Measurements from ENCODE around the gene MYLIP.

MYLIP gene

DNA sequence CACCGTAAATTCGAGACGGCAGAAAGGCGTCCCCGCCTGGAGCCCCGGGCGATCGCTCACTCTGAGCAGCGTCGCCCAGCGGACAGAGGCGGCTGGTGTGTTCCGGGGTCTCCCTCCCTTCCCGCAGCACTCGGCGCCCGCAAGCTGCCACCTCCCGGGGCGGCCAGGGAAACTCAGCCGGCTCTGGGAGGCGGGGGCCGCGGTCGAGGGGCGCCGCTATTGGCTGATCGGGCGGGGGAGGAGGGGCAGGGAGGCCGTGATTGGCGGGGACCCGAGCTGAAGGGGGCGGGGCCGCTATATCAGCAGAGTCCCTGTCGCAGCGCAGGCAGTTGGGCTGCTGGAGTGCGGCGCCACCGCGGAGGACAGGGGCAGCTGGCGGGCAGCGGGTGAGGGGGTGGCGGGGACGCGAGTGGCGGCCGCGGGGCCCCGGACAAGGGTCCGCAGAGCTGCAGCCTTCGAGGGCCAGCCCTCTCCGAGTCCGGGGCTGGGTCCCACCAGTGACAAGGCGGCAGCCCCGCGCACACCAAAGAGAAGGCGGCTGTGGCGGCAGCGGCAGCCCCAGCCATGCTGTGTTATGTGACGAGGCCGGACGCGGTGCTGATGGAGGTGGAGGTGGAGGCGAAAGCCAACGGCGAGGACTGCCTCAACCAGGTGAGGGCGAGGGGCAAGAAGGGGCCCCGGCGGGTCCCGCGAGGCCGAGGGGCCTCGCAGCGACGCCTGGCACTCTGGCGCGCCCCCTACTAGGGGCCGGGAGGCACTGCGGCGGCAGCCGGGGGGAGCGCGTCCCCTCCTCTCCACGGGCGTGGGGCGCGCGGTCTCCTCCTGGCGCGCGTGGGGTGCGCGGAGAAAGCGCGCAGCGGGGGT, at the start of gene MYLIP:
Gene MYLIP, plus strand, starts transcription at position 328 of the 864 bp plus-strand sequence. Its CDS starts 237 bp downstream, at position 565.
- peak within 1 kb of the TSS; percentile 63 for H3K4me3 ChIP-seq (ENCODE audit: low read length)
- TF ChIP-seq, protein P1, sequence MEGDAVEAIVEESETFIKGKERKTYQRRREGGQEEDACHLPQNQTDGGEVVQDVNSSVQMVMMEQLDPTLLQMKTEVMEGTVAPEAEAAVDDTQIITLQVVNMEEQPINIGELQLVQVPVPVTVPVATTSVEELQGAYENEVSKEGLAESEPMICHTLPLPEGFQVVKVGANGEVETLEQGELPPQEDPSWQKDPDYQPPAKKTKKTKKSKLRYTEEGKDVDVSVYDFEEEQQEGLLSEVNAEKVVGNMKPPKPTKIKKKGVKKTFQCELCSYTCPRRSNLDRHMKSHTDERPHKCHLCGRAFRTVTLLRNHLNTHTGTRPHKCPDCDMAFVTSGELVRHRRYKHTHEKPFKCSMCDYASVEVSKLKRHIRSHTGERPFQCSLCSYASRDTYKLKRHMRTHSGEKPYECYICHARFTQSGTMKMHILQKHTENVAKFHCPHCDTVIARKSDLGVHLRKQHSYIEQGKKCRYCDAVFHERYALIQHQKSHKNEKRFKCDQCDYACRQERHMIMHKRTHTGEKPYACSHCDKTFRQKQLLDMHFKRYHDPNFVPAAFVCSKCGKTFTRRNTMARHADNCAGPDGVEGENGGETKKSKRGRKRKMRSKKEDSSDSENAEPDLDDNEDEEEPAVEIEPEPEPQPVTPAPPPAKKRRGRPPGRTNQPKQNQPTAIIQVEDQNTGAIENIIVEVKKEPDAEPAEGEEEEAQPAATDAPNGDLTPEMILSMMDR (IDR thresholded peaks at IDR 0.05; ENCODE audit: insufficient read depth, low read depth, low read length, missing control alignments): peak; percentile 37
- peak; percentile 93 for DNase-seq (ENCODE audit: low read depth)

DNA sequence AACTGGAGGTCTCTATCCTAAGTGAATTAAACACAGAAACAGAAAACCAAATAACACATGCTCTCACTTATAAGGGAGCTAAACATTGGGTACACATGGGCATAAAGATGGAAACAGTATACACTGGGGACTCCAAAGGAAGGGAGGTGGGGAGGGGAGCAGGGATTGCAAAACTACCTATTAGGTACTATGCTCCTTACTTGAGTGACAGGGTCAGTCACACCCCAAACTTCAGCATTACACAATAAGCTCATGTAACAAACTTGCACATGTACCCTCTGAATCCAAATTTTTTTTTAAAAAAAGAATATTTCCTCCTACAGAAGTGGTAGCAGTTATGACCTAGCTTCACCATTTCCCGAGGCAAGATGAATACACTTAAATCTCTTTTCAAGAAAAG, 49.5 kb upstream of the MYLIP start:
- no peak overlapping the region for H3K4me3 ChIP-seq (ENCODE audit: low read length)
- TF ChIP-seq, protein P1 (IDR thresholded peaks at IDR 0.05; ENCODE audit: insufficient read depth, low read depth, low read length, missing control alignments): no peak
- no peak for DNase-seq (ENCODE audit: low read depth)

DNA sequence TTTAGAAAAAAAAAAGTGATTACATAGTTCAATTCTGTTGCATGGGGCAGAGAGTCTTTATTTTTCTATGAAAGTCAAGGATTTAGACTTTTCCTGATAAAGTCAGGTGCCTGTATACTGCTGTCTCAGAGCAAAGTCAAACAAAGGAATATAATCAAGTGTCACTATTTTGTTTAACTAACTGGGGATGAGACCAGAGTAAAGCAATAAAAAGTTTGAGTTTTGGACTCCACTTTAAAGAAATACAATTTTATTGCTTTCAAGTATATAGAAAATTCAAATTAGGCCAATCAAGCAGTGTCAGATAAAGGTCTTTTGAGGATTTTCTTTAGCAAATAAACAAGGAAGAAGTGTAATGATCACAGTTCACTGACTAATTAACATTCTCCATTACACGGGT, 48.7 kb upstream of the MYLIP start:
- no peak for DNase-seq (ENCODE audit: low read depth)
- H3K4me3 ChIP-seq (ENCODE audit: low read length): no peak overlapping the region
- TF ChIP-seq, protein P1 (IDR thresholded peaks at IDR 0.05; ENCODE audit: insufficient read depth, low read depth, low read length, missing control alignments): no peak

DNA sequence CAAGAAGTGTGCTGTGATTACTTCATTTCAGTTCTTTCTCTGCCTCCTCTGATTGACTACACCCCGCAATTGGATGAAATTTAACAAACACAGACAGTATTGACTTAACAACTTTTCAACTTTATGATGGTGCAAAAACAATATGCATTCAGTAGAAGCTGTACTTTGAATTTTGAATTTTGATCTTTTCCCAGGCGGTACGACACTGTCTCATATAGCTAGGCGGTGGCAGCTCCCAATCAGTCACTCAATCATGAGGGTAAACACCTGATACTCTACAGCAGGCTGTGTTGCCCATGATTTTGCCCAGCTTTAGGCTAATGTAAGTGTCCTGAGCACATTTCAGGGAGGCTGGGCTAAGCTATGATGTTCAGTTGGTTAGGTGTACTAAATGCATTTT, 47.6 kb upstream of the MYLIP start:
- TF ChIP-seq, protein P1 (IDR thresholded peaks at IDR 0.05; ENCODE audit: insufficient read depth, low read depth, low read length, missing control alignments): no peak
- DNase-seq (ENCODE audit: low read depth): no peak
- H3K4me3 ChIP-seq (ENCODE audit: low read length): no peak overlapping the region

DNA sequence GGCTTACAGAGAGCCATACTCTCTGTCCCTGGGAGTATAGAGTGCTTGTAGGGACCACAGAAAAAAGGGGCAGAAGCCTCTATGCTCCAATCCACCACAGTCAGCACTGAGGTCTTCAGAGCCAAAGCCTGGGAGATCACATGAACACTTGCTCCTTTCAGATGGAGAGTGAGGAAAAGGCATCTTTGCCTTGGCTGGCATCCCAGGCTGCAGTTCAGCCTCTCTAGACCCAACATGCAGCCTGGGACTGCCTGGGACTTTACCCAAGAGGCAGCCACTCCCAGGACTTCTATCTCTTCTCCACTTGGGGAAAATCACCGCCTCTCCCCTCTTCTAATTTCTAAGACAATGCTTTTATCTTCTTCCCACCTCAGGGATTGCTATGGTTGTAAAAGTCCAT, 46.5 kb upstream of the MYLIP start:
- no peak for DNase-seq (ENCODE audit: low read depth)
- no peak overlapping the region for H3K4me3 ChIP-seq (ENCODE audit: low read length)
- TF ChIP-seq, protein P1 (IDR thresholded peaks at IDR 0.05; ENCODE audit: insufficient read depth, low read depth, low read length, missing control alignments): no peak

DNA sequence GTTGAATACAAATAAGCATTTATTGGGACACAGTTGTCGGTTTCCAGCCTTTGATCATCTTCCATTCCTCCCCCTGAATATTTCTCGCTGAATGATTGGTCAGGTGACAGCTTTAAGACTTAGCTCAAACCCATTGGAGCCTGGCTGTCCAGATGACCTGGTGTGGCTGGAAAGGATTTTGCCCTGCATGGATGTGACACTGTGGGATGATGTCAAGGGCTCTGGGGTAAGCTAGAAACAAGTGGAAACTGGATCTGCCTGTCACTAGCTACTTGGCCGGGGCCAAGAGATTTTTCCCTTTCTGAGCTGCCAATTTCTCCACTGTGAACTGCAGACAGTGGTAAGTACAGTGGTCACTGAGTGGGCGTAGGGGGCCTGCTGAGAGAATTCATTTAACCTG, 41.9 kb upstream of the MYLIP start:
- TF ChIP-seq, protein P1 (IDR thresholded peaks at IDR 0.05; ENCODE audit: insufficient read depth, low read depth, low read length, missing control alignments): no peak
- DNase-seq (ENCODE audit: low read depth): no peak
- no peak overlapping the region for H3K4me3 ChIP-seq (ENCODE audit: low read length)

DNA sequence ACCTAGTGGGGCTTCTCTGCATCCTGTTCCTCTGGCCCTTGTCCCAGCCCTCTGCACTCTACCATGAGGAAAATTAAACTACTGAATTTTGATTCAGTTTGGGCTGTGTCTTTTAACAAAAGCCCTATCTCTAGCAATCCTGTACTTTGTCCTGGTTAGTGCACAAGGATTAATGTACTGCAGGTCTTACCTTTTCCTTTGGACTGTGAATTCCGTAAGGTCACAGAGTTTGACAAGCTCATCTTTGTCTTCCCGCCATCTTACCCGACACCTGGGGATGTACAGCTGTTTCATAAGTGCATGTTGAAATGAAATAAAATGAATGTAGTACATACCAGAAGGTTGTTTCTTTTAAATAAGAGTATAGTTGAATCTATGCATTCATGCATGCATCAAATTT, 41.5 kb upstream of the MYLIP start:
- TF ChIP-seq, protein P1 (IDR thresholded peaks at IDR 0.05; ENCODE audit: insufficient read depth, low read depth, low read length, missing control alignments): no peak
- H3K4me3 ChIP-seq (ENCODE audit: low read length): no peak overlapping the region
- no peak for DNase-seq (ENCODE audit: low read depth)
